ENCODE data around the gene SECISBP2.
"Not testable (repeated sequence)": the region's sequence is repeated elsewhere in the genome, so short reads cannot be mapped to it uniquely, and the experiment has no call there.

The SECISBP2 gene, protein sequence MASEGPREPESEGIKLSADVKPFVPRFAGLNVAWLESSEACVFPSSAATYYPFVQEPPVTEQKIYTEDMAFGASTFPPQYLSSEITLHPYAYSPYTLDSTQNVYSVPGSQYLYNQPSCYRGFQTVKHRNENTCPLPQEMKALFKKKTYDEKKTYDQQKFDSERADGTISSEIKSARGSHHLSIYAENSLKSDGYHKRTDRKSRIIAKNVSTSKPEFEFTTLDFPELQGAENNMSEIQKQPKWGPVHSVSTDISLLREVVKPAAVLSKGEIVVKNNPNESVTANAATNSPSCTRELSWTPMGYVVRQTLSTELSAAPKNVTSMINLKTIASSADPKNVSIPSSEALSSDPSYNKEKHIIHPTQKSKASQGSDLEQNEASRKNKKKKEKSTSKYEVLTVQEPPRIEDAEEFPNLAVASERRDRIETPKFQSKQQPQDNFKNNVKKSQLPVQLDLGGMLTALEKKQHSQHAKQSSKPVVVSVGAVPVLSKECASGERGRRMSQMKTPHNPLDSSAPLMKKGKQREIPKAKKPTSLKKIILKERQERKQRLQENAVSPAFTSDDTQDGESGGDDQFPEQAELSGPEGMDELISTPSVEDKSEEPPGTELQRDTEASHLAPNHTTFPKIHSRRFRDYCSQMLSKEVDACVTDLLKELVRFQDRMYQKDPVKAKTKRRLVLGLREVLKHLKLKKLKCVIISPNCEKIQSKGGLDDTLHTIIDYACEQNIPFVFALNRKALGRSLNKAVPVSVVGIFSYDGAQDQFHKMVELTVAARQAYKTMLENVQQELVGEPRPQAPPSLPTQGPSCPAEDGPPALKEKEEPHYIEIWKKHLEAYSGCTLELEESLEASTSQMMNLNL

DNA sequence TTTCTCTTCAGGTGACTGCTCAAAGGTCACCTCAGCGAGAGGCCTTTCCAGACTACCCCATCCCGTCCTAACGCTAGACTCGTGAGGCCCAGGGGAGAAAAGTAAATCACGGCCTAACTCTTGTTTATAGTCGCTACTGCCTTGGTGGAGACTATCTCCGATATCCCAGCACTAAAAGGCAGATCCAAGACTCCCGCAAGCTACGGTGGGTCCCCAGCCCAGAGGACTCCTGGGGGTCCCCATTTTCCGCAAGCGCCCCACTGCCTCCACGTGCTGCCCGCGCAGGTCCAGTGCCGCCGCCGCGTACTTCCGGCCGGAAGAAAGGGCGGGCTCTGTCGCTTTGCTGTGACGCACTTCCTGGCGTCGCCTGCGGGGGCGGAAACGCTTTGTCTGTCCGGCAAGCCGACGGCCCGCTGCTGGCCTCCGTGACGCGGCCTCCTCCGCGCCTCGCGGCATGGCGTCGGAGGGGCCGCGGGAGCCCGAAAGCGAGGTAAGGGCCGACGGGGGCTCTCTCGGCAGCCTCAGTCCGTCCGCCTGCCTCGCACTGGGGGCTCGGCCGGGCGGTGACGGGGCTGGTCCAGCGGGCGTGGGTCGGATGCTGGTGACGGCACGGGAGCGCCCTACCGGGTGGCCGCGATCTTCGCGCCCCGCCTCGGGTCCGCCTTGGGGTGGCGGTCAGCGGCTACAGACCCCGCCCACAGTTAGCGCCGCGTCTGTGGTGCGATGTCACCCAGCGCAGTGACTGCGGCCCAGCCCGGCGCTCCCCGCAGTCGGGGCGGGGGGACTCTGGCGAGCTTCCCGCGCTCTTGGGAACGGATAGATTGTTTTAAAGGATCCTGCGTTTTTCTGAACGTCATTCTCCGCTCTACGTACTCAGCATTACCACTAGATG lies at the start of gene SECISBP2:
Gene SECISBP2 (plus strand): TSS at position 378 of the 892 bp plus-strand sequence. CDS start 77 bp downstream, at position 455.
- DNase-seq: peak; percentile 98
- in situ Hi-C loops (cut with MboI; ENCODE audit: low pct_unique_long_range_greater_than_20kb, low sequenced_read_pairs): no loop called here

DNA sequence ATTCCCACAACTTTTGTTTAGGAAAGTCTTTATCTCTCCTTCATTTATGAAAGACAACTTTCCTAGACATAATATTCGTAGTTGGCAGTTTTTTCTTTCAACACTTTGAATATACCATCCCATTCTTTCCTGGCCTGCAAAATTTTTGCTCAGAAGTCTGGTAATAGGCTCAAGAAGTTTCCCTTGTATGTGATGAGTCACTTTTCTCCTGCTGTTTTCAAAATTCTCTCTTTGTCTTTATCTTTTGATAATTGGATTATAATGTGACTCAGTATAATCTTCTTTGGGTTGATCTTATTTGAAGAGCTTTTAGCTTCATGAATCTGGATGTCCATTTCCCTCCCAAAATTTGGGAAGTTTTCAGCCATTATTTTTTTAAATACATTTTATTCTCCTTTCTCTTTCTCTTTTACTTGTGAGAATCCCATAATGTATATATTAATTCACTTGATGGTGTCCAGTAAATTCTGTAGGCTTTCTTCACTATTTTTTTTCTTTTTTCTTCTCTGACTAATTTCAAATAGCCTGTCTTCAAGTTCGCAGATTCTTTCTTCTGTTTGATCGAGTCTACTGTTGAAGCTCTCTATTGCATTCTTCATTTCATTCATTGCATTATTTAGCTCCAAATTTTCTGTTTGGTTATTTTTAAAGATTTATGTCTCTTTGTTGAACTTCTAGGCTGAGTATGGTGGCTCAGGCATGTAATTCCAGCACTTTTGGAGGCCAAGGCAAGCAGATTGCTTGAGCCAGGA lies 44.6 kb upstream of the SECISBP2 start:
- DNase-seq: no peak

DNA sequence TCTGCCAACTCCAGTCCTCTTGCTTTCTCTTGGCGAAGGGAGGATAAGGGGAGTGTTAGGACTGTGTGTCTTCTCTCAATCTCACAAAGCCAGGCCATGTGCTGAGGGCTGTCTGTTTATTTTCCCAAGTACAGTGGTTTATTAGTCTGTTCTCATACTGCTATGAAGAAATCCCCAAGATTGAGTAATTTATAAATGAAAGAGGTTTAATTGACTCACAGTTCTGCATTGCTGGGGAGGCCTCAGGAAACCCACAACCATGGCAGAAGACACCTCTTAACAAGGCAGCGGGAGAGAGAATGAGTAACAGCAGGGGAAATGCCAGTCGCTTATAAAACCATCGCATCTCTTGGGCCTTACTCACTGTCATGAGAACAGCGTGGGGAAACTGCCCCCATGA lies 43.5 kb upstream of the SECISBP2 start:
- no peak for DNase-seq
- in situ Hi-C loops (cut with MboI; ENCODE audit: low pct_unique_long_range_greater_than_20kb, low sequenced_read_pairs): no loop called here

More for the DNA sequence above, 44.6 kb upstream of the SECISBP2 start:
- in situ Hi-C loops (cut with MboI; ENCODE audit: low pct_unique_long_range_greater_than_20kb, low sequenced_read_pairs): no loop called here

DNA sequence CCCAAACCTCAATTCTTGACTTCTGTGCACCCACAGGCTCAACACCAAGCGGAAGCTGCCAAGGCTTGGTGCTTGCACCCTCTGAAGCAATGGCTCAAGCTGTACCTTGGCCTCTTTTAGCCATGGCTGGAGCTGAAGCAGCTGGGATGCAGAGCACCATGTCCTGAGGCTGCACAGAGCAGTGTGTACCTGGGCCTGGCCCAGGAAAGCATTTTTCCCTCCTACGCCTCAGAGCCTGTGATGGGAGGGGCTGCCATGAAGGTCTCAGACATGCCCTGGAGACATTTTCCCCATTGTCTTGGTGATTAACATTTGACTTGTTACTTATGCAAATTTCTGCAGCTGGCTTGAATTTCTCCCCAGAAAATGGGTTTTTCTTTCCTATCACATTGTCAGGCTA lies 42.3 kb upstream of the SECISBP2 start:
- in situ Hi-C loops (cut with MboI; ENCODE audit: low pct_unique_long_range_greater_than_20kb, low sequenced_read_pairs); DNase-seq: not testable (repeated sequence)

DNA sequence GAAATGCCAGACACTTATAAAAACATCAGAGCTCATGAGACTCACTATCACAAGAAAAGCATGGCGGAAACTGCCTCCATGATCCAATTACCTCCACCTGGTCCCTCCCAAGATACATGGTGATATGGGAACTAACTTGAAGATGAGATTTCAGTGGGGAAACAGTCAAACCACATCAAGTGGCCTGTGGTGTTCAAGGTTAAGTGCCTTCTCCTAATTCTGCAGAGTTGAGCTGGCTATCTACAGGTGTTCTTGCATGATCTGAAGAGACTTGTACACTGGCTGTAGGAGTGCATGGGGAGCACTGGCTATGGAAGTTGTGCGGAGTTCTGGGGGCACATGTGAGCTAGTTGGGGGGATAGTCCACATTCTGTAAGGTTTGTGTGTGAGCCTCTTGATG lies 41.3 kb upstream of the SECISBP2 start:
- in situ Hi-C loops (cut with MboI; ENCODE audit: low pct_unique_long_range_greater_than_20kb, low sequenced_read_pairs): no loop called here
- DNase-seq: no peak

DNA sequence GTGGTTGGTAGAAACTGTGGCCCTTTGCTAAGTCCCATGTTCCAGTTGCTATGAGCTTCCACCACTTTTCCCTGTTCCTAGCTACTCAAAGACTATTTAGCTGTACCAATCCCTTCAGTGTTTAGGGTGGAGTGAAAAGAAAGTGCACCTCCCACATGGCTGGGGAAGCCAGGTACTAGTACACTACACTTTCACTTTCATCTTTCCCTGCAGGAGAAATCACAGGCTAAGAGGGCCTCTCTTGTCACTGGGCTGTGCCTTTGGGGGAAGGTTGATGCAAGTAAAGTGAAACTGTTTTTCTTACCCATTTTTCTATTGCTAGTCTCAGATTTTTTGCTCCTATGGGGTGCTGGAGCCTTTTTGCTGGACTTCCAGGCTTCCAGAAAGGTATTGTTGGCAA lies 40.8 kb upstream of the SECISBP2 start:
- DNase-seq: no peak
- in situ Hi-C loops (cut with MboI; ENCODE audit: low pct_unique_long_range_greater_than_20kb, low sequenced_read_pairs): no loop called here

DNA sequence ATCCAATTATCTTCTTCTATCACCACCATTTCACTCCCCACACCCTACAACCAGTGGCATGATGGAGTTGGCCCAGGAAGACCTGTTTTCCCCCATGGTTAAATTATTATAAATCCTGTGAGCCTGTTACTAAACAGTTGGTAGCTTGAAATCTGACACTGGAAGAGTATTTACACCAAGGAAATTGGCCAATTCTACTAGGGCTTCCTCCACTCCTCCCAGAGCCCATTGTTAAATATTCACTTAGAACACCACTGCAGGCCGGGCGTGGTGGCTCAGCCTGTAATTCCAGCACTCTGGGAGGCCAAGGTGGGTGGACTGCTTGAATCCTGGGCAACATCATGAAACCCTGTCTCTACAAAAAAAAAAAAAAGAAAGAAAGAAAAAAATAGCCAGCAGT lies 39.7 kb upstream of the SECISBP2 start:
- in situ Hi-C loops (cut with MboI; ENCODE audit: low pct_unique_long_range_greater_than_20kb, low sequenced_read_pairs): no loop called here
- no peak for DNase-seq

DNA sequence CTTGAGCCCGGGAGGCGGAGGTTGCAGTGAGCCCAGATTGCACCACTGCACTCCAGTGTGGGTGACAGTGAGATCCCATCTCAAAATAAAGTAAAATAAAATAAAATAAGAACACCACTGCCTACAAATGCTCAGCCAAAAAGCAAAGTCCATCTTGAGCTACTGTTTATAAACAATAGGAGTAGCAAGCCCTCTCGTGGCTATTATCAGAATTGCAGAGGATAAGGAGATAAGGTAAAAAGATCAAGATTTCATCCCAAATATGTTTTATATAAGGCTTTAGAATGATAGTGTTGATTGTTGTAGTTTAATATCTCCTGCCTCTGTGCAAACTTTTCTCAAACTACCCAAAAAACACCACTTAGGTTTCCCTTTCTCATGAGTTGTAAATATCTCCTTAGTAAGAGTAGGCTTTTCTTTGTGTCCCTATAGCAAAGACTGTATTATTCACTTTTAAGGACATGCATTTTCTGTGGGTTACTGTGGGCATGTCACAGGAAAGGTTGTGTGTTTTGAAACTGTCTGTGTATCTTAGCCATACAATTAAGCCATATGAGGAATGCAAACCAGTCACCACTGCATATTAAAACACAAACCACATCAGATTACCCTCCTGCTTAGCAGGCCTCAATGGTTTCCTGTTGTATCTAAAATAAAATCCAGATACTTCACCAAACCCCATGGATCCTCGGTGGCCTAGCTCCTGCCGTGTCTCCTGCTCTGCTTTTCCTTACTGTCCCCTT lies 39.1 kb upstream of the SECISBP2 start:
- in situ Hi-C loops (cut with MboI; ENCODE audit: low pct_unique_long_range_greater_than_20kb, low sequenced_read_pairs): no loop called here
- DNase-seq: peak; percentile 45

DNA sequence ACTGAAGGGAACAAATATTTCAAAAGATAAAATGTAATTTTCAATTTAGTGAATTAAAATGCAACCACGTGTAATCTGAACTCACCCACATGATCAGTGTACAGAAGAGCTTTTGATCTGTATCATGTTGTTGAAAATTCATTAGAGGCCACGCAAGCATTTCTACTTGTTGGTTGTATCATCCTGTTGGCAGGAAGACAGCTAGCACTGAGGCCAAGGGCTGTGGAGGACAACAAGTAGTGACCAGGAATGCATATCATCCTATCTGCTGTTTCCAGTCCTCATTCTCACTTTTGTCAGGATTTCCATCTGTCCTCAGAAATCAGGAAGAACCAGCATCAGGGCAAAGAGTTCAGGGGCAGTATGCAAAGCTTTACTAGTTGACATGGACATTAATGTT lies 37.2 kb upstream of the SECISBP2 start:
- in situ Hi-C loops (cut with MboI; ENCODE audit: low pct_unique_long_range_greater_than_20kb, low sequenced_read_pairs): no loop called here
- no peak for DNase-seq

DNA sequence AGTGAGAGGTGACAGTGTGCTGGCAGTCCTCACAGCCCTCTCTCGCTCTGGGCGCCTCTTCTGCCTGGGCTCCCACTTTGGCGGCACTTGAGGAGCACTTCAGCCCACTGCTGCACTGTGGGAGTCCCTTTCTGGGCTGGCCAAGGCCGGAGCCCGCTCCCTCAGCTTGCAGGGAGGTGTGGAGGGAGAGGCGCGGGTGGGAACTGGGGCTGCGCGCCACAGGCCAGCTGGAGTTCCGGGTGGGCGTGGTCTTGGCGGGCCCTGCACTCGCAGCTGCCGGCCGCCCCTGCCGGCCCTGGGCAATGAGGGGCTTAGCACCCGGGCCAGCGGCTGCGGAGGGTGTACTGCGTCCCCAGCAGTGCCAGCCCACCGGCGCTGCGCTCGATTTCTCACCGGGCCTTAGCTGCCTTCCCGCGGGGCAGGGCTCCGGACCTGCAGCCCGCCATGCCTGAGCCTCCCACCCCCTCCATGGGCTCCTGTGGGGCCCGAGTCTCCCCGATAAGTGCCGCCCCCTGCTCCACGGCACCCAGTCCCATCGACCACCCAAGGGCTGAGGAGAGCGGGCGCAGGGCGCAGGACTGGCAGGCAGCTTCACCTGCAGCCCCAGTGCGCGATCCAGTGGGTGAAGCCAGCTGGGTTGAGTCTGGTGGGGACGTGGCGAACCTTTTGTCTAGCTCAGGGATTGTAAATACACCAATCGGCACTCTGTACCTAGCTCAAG lies 35.9 kb upstream of the SECISBP2 start:
- in situ Hi-C loops (cut with MboI; ENCODE audit: low pct_unique_long_range_greater_than_20kb, low sequenced_read_pairs); DNase-seq: not testable (repeated sequence)

DNA sequence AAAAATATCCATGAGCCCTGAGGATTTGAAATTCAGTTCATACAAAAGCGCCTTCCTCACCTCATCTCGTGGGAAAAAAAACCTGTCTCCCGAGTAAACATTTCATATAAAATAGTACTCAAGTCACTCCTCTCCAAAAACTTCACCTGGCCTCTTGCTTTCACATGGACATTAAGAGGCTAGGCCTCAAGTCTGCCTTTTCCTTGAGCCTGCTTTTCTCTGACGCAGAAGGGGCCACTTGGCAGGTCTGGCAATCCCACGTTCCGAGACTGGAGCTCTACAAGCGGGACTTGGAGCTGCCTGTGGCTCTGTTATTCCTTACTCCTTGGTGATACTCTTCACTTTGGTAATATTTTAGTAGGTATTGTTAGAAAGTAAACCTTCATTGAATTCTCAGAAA lies 34.2 kb upstream of the SECISBP2 start:
- DNase-seq: no peak
- in situ Hi-C loops (cut with MboI; ENCODE audit: low pct_unique_long_range_greater_than_20kb, low sequenced_read_pairs): no loop called here

DNA sequence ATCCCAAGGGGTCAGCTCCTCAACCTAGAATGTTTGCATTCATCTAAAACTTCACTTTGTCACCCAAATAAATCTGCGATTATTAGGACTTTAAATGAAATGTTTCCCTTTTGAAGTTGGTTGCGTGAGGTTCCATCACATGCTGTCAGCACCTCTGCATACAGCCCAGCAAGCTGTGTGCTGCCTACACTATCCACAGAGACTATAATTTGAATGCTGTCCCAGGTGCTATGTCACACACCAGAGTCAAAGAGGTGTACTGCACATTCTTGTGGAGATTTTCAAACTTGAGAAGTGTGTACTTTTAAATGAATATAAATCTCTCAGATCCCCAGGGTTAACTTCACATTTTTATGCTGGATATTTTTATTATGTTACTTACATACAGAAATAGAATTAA lies 26.6 kb upstream of the SECISBP2 start:
- in situ Hi-C loops (cut with MboI; ENCODE audit: low pct_unique_long_range_greater_than_20kb, low sequenced_read_pairs): no loop called here
- DNase-seq: no peak

DNA sequence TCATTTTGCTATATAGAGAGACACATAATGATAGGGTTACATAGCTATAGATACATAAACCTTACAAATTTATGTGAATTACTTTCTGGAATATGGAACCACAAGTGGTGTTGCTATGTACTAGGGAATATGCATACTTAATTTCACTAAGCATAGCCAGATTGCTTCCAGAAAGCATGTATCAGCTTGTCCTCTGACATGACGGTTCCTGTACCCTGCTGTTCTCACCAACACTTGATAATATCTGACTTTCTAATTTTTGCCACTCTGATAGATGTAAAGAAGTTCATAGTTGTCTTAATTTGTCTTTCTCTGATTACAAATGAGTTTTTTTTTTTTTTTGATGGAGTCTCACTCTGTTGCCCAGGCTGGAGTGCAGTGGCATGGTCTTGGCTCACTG lies 25.3 kb upstream of the SECISBP2 start:
- in situ Hi-C loops (cut with MboI; ENCODE audit: low pct_unique_long_range_greater_than_20kb, low sequenced_read_pairs): no loop called here
- no peak for DNase-seq

DNA sequence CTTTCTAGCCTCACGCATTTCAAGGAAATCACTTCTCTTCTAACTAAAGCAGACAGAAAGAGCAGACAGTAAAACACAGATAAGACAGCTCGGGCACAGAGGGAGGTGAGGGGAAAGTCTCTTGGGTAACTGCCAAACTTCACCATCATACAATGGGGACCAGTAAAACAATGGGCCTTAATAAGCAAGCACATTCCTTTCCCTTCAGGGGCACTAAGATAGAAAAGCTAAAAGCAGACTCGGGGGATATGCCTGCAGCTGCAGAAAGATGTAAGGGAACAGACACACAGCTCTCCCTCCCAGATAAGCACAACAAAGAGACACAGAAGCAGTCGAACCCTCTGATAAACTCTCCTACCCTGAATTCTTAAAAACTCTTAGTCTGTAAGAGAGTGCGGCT lies 22.9 kb upstream of the SECISBP2 start:
- DNase-seq: no peak

DNA sequence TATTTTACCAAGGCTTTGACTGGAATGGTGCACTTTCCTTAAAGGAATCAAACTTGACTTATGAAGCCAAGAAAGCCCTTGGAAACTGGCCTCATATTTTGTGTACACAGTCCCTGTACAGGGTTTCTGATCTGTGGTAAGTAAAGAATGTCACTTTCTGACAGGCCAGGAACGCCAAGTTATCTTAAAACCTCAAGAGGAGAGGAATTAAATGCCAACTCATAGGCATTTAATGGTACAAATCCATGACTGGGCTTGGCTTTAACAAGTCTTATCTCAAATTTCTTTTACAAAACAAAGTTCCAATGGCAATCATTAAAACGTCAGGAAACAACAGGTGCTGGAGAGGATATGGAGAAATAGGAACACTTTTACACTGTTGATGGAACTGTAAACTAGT lies 16.3 kb upstream of the SECISBP2 start:
- DNase-seq; in situ Hi-C loops (cut with MboI; ENCODE audit: low pct_unique_long_range_greater_than_20kb, low sequenced_read_pairs): not testable (repeated sequence)

More for the DNA sequence above, 22.9 kb upstream of the SECISBP2 start:
- in situ Hi-C loops (cut with MboI; ENCODE audit: low pct_unique_long_range_greater_than_20kb, low sequenced_read_pairs): no loop called here

DNA sequence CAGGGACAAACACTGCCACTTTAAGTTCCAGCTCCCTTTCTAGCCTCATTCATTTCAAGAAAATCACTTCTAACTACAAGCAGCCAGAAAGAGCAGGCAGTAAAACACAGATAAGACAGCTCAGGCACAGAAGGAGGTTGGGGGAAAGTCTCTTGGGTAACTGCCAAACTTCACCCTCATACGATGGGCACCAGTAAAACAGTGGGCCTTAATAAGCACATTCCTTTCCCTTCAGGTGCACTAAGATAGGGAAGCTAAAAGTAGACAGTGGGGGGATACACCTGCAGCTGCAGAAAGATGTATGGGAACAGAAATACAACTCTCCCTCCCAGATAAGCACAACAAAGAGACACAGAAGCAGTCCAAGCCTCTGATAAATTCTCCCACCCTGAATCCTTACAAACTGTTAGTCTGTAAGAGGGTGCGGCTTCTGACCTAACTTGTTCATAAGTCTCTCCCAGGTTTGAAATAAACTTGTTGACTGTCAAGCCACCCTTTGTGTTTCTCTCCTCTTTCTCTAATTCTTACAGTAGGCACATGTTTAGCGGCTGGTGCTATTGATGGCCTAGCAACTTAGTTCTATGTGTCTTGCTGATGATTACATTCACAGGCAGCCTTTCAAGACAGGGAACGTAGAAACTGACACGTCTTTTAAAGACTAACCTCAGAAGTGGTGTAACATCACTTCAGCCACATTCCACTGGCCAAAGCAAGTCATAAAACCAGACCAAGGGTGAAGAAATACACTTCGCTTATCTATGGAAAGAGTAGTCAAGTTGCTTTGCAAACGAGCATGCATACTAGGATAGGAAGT lies 14.1 kb upstream of the SECISBP2 start:
- no peak for DNase-seq

DNA sequence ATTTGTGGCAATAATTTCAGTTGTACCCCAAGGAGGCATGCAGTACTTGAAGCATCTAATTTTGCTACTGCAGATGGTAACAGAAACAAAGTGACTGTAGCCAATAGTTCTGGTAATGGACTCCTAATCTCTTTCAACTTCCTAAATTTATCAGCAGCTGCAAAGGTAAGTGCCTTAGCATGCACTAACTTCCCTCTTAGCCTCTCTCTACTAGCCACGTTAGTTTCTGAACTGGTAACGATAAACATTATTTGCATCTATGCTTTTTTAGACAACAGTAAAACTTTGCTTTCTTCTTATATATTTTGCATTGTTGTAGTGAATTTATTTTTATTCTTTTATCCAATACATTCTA lies 13.5 kb upstream of the SECISBP2 start:
- in situ Hi-C loops (cut with MboI; ENCODE audit: low pct_unique_long_range_greater_than_20kb, low sequenced_read_pairs): no loop called here
- peak; percentile 44 for DNase-seq

More for the DNA sequence above, 14.1 kb upstream of the SECISBP2 start:
- in situ Hi-C loops (cut with MboI; ENCODE audit: low pct_unique_long_range_greater_than_20kb, low sequenced_read_pairs): no loop called here

All from KBM-7 (cell line).